ENCODE data around the gene HYPK. TPM values are rescaled to one million over a fixed set of nuclear protein-coding genes. Genes with fewer than 3 reads are reported as not detected.
"Not testable (repeated sequence)": the region's sequence is repeated elsewhere in the genome, so short reads cannot be mapped to it uniquely, and the experiment has no call there.

HYPK gene
- total RNA-seq, 1 experiment from 2014 or later: 14.4 TPM

DNA sequence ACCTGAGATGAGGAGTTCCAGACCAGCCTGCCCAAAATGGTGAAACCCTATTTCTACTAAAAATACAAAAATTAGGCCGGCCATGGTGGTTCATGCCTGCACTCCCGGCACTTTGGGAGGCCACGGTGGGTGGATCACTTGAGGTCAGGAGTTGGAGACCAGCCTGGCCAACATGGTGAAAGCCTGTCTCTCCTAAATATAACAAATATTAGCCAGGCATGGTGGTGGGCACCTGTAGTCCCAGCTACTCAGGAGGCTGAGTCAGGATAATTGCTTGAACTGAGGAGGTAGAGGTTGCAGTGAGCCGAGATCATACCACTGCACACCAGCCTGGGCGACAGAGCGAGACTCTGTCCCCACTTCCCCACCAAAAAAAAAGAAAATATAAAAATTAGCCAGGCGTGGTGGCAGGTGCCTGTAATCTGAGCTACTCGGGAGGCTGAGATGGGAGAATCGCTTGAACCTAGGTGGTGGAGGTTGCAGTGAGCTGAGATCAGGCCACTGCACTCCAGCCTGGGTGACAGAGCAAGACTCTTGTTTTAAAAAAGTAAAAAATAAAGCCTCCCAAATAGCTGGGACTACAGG lies 30.4 kb downstream of the HYPK start:
- H3K9me2 ChIP-seq (ENCODE audit: insufficient read depth); H3K79me2 ChIP-seq (ENCODE audit: low read depth); H3K36me3 ChIP-seq (ENCODE audit: low read depth); H2AFZ ChIP-seq; POLR2A ChIA-PET (ENCODE audit: unreplicated experiment); H3K4me2 ChIP-seq; H3K9me3 ChIP-seq (ENCODE audit: insufficient read depth, low read depth); H4K20me1 ChIP-seq (ENCODE audit: insufficient read depth); CTCF ChIA-PET; intact Hi-C loops (cut with micrococcal nuclease; ENCODE audit: unreplicated experiment); BruUV-seq (replicated peaks); H3K27me3 ChIP-seq (ENCODE audit: insufficient read depth, low read depth); H3K4me3 ChIP-seq; DNase-seq; H3K27ac ChIP-seq: not testable (repeated sequence)
- H3F3A ChIP-seq (ENCODE audit: insufficient read depth, low read depth): peaks cover 13% of the 10 kb centered on the region; the same call in 1 of the 2 replicates
- peaks cover 19% of the 10 kb centered on the region for H3K4me1 ChIP-seq (replicated peaks; ENCODE audit: insufficient read depth)

DNA sequence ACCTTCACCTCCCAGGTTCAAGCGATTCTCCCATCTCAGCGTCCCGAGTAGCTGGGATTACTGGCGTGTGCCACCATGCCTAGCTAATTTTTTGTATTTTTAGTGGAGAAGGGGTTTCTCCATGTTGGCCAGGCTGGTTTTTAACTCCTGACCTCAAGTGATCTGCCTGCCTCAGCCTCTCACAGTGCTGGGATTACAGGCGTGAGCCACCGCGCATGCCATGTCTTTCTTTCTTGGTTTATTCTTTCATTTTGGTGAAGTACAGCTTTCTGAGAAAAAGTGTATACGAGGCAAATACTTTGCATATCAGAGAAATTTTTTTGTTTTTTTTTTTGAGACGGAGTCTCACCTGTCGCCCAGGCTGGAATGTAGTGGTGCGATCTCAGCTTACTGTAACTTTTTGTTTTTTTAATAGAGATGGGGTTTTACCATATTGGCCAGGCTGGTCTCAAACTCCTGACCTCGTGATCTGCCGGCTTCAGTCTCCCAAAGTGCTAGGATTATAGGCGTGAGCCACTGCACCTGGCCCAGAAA lies 31.2 kb downstream of the HYPK start:
- H3K4me2 ChIP-seq; DNase-seq; H3K4me3 ChIP-seq; intact Hi-C loops (cut with micrococcal nuclease; ENCODE audit: unreplicated experiment); H2AFZ ChIP-seq; H3K27ac ChIP-seq; BruUV-seq (replicated peaks); H3K27me3 ChIP-seq (ENCODE audit: insufficient read depth, low read depth); H3K9me2 ChIP-seq (ENCODE audit: insufficient read depth); H4K20me1 ChIP-seq (ENCODE audit: insufficient read depth); H3K36me3 ChIP-seq (ENCODE audit: low read depth); H3K9me3 ChIP-seq (ENCODE audit: insufficient read depth, low read depth); H3K79me2 ChIP-seq (ENCODE audit: low read depth): not testable (repeated sequence)
- Histone ChIP-seq H3K4me1 (replicated peaks; ENCODE audit: insufficient read depth) (peaks cover 11% of the 10 kb centered on the region), H3F3A (ENCODE audit: insufficient read depth, low read depth) (peaks cover 13% of the 10 kb centered on the region; the same call in 1 of the 2 replicates)
- POLR2A ChIA-PET (ENCODE audit: unreplicated experiment): interaction anchor here (0.6 kb wide), 1 partner anchor 82 kb away, joined by 3 read pairs; no protein-coding TSS in a partner anchor
- CTCF ChIA-PET: interaction anchor here (0.6 to 0.7 kb wide), 2 partner anchors 22 to 678 kb away, joined by 3 to 7 read pairs; no protein-coding TSS in a partner anchor

DNA sequence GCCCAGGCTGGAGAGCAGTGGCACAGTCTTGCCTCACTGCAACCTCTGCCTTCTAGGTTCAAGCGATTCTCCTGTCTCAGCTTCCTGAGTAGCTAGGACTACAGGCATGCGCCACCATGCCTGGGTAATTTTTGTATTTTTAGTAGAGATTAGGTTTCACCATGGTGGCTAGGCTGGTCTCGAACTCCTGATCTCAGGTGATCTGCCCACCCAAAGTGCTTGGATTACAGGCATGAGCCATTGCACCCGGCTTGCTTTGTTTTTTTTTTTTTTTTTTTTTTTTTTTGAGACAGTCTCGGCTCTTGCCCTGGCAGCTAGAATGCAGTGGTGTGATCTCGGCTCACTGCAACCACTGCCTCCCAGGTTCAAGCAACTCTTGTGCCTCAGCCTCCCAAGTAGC lies 32.1 kb downstream of the HYPK start:
- intact Hi-C loops (cut with micrococcal nuclease; ENCODE audit: unreplicated experiment); H3K36me3 ChIP-seq (ENCODE audit: low read depth); H3K27ac ChIP-seq; BruUV-seq (replicated peaks); H3K4me3 ChIP-seq; H3K79me2 ChIP-seq (ENCODE audit: low read depth); H3K27me3 ChIP-seq (ENCODE audit: insufficient read depth, low read depth); H4K20me1 ChIP-seq (ENCODE audit: insufficient read depth); H3K4me2 ChIP-seq; H2AFZ ChIP-seq; H3F3A ChIP-seq (ENCODE audit: insufficient read depth, low read depth); H3K9me2 ChIP-seq (ENCODE audit: insufficient read depth); POLR2A ChIA-PET (ENCODE audit: unreplicated experiment); DNase-seq; H3K4me1 ChIP-seq (replicated peaks; ENCODE audit: insufficient read depth); H3K9me3 ChIP-seq (ENCODE audit: insufficient read depth, low read depth): not testable (repeated sequence)
- CTCF ChIA-PET: interaction anchor here (0.7 kb wide), 1 partner anchor 677 kb away, joined by 7 read pairs; no protein-coding TSS in a partner anchor

DNA sequence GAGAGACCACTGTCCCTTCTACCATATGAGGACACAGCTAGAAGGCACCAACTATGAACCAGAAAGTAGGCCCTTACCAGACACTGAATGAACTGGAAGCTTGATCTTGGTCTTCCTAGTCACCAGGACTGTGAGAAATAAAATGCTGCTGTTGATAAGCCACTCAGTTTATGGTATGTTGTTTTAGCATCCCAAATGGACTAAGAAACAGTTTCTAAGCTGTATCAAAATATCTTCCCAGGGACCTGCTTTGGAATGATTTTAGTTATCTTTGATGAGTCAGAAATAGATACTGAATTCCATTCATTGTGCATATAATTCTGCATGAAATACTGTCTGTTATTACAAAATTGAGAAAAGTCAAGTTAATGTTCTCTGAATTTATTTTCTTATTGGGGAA lies 45.0 kb downstream of the HYPK start:
- Histone ChIP-seq H3K36me3 (ENCODE audit: low read depth) (no peaks in the 10 kb centered on the region), H4K20me1 (ENCODE audit: insufficient read depth) (no peaks in the 10 kb centered on the region), H3K27ac (no peak overlapping the region), H2AFZ (no peak overlapping the region), H3F3A (ENCODE audit: insufficient read depth, low read depth) (no peaks in the 10 kb centered on the region), H3K4me3 (no peak overlapping the region), H3K4me2 (no peak overlapping the region), H3K27me3 (ENCODE audit: insufficient read depth, low read depth) (no peaks in the 10 kb centered on the region), H3K9me3 (ENCODE audit: insufficient read depth, low read depth) (no peaks in the 10 kb centered on the region), H3K4me1 (replicated peaks; ENCODE audit: insufficient read depth) (no peaks in the 10 kb centered on the region), H3K9me2 (ENCODE audit: insufficient read depth) (no peaks in the 10 kb centered on the region), H3K79me2 (ENCODE audit: low read depth) (no peaks in the 10 kb centered on the region)
- no TSS peak for BruUV-seq (replicated peaks)
- intact Hi-C loops (cut with micrococcal nuclease; ENCODE audit: unreplicated experiment): no loop called here
- CTCF ChIA-PET: no interaction called here
- POLR2A ChIA-PET (ENCODE audit: unreplicated experiment): no interaction called here
- DNase-seq: no peak
- TF ChIP-seq, protein P1, sequence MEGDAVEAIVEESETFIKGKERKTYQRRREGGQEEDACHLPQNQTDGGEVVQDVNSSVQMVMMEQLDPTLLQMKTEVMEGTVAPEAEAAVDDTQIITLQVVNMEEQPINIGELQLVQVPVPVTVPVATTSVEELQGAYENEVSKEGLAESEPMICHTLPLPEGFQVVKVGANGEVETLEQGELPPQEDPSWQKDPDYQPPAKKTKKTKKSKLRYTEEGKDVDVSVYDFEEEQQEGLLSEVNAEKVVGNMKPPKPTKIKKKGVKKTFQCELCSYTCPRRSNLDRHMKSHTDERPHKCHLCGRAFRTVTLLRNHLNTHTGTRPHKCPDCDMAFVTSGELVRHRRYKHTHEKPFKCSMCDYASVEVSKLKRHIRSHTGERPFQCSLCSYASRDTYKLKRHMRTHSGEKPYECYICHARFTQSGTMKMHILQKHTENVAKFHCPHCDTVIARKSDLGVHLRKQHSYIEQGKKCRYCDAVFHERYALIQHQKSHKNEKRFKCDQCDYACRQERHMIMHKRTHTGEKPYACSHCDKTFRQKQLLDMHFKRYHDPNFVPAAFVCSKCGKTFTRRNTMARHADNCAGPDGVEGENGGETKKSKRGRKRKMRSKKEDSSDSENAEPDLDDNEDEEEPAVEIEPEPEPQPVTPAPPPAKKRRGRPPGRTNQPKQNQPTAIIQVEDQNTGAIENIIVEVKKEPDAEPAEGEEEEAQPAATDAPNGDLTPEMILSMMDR (conservative IDR thresholded peaks at IDR 0.05): no peak
- no peak for TF ChIP-seq EZH2 (IDR thresholded peaks at IDR 0.05; ENCODE audit: low read depth)
